ENCODE data around the gene TMTC2.

The TMTC2 gene

DNA sequence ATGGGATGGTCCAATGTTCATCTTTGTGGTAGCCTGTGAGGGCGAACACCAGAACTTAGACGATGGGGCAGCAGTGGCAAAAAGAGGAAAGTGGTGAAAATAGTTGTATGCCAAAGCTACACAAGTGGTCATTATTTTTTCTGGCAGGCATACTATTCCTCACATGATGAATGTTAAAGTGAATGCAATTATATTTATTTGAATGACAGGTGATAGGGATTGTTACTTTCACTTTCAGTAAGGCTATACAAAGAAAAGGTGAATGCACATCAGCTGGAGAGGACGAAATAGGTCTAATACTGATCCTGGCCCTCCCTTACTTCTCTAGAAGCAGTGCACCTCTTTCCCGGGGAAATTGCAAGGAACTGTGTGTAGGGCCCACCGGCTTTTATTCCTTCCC is 470.1 kb downstream of the TMTC2 start:
- Mint-ChIP-seq H3K27me3 (no peaks in the 10 kb centered on the region), H3K9me3 (no peaks in the 10 kb centered on the region), H3K4me1 (no peaks in the 10 kb centered on the region), H3K36me3 (no peaks in the 10 kb centered on the region), H3K4me3 (no peak overlapping the region), H3K27ac (no peak overlapping the region)
- no peak for DNase-seq
- CTCF ChIA-PET = no interaction called here

DNA sequence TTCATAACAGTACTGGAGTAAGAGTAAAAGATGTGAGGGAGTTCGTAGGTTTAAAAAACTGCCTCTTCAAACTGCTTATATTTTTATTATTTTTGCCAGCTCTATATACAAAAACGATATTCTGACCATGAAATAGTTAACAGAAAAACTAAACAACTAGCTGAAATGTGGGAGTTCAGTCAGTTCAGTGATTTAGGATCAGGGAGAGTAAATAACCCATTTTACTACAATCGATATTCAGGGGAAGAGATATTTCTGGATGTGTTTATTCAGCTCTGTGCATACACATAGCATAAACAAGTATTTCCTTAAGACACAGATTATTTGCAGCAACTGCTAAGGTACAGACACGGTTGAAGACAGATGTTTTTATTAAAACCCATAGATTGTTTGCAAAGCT is 470.9 kb downstream of the TMTC2 start:
- CTCF ChIA-PET = no interaction called here
- Mint-ChIP-seq H3K27me3 (no peaks in the 10 kb centered on the region), H3K4me3 (no peak overlapping the region), H3K27ac (no peak overlapping the region), H3K4me1 (no peaks in the 10 kb centered on the region), H3K36me3 (no peaks in the 10 kb centered on the region), H3K9me3 (no peaks in the 10 kb centered on the region)
- DNase-seq = no peak

DNA sequence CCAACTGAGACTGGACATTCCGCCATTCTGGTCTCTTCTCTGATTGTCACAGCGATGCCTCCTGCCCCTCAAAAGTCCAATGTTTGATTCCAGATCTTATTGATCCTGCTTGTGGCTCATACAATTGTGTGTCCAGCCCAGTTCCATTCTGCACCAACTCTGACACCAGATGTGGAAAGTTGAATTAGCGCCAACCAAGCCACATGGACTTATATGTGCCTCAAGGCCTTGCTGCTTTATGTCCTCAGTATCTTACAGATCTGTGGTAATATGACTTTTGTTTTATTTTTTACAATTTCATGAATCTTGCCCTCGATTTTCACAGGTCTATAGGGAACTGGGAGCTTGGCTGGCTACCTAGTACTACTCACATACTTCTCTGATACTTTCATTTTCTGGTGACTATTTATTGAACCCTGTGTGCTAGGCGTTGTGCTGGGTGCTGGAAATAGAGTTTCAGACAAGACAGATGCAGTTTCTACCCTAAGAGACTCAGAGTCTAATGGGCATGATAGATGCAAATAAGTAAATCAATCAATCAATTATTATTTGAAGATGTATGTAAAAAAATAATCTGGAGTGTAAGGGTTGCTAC is 472.0 kb downstream of the TMTC2 start:
- no peaks in the 10 kb centered on the region for H3K27me3 Mint-ChIP-seq
- CTCF ChIA-PET = no interaction called here
- DNase-seq = no peak
- no peaks in the 10 kb centered on the region for H3K4me1 Mint-ChIP-seq
- no peaks in the 10 kb centered on the region for H3K9me3 Mint-ChIP-seq
- no peak overlapping the region for H3K27ac Mint-ChIP-seq
- H3K36me3 Mint-ChIP-seq = no peaks in the 10 kb centered on the region
- no peak overlapping the region for H3K4me3 Mint-ChIP-seq

DNA sequence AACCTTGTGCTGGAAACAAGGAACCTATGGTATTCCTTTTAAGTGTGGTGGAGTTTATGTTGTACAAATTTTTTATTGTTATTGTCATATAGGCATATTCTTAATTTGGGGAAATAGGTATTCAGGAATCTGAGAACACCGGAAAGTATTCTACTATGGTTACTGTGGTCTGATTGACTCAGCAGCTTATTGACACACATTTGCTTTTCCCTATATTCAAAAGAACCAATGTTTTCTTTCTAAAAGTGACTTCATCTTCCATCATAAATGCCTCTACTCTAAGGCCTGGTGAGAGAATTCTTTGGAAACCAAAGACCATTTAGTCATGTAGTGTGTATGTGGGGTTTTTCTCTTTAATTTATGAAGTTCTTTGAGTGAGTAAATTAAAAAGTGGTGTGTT is 474.8 kb downstream of the TMTC2 start:
- Mint-ChIP-seq H3K4me3 (no peak overlapping the region), H3K27ac (no peak overlapping the region), H3K9me3 (no peaks in the 10 kb centered on the region), H3K4me1 (no peaks in the 10 kb centered on the region), H3K27me3 (no peaks in the 10 kb centered on the region), H3K36me3 (no peaks in the 10 kb centered on the region)
- CTCF ChIA-PET = no interaction called here
- no peak for DNase-seq

DNA sequence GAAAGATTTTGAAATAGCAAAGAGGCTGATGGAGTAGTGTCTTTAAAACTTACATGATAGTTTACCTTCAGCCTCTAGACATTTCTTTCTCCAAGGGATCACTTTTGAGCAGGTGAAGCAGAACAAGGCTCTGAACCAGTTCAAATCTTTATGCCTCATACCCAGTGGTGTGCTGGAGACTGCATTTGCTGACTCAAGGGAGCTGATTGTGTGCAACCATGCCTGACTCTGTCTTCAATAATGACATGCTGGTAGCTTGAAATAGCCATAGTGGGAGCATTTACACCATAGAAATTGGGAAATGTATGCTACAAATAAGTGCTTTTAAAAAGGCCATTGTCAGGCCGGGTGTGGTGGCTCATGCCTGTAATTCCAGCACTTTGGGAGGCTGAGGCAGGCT is 482.0 kb downstream of the TMTC2 start:
- DNase-seq = no peak
- H3K27ac Mint-ChIP-seq = no peak overlapping the region
- CTCF ChIA-PET = no interaction called here
- no peaks in the 10 kb centered on the region for H3K9me3 Mint-ChIP-seq
- no peaks in the 10 kb centered on the region for H3K4me1 Mint-ChIP-seq
- no peaks in the 10 kb centered on the region for H3K36me3 Mint-ChIP-seq
- no peaks in the 10 kb centered on the region for H3K27me3 Mint-ChIP-seq
- H3K4me3 Mint-ChIP-seq = no peak overlapping the region

DNA sequence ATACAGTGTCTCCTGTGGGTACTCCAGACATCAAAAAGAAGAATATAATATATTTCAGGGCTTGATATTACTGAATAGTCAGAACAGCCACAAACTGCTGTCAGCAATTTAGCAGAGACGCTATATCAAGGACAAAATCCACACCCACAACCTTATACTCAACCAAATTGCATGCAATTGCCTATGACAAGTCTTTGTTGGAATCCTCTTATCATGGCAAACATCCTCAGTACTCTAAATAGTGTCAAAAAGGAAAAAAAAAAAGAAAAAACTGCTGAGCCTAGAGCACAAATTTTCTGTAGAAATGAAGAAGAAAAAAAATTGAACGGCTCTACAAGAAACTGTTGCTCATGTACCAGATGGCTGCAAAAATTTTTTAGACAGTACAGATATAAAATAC is 485.7 kb downstream of the TMTC2 start:
- DNase-seq = no peak
- H3K9me3 Mint-ChIP-seq = no peaks in the 10 kb centered on the region
- CTCF ChIA-PET = no interaction called here
- H3K4me1 Mint-ChIP-seq = no peaks in the 10 kb centered on the region
- H3K36me3 Mint-ChIP-seq = no peaks in the 10 kb centered on the region
- no peak overlapping the region for H3K27ac Mint-ChIP-seq
- H3K4me3 Mint-ChIP-seq = no peak overlapping the region
- H3K27me3 Mint-ChIP-seq = no peaks in the 10 kb centered on the region

DNA sequence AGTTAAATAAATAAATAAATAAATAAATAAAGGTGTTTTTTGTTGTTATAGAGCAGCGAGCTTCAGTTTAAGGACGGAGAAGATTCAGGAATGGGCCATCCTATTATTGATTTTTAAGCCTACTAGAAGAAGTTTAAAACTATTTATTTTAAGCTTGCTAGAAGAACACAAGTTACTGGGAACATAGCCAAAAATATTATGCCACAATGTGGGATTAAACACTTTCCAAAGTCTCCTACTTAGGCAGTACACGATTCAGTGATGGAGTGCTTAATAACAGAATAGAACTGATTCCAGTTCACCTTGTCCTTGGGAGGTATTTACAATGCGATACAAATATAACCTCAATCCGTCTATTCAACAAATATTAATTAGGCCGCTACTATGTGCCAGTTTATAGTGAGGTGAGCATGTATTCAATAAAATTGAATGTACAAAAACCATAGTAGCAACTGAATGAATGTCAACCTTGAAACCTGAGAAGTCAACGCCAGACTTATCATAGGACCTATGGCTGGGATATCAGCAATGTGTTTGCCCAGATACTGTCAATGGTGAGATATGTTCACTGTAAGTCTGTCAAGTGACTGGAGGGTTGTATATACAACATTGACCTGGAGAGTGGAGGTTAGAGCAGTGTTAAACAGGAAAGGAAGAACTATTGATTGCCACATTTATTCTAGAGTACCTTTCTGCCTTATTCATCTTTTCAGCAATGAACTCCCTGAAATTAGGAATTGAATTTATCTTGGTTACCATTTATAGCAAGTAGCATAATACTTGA is 486.4 kb downstream of the TMTC2 start:
- no peaks in the 10 kb centered on the region for H3K9me3 Mint-ChIP-seq
- no peak overlapping the region for H3K27ac Mint-ChIP-seq
- no peaks in the 10 kb centered on the region for H3K36me3 Mint-ChIP-seq
- no peaks in the 10 kb centered on the region for H3K27me3 Mint-ChIP-seq
- no peak overlapping the region for H3K4me3 Mint-ChIP-seq
- no peak for DNase-seq
- CTCF ChIA-PET = no interaction called here
- no peaks in the 10 kb centered on the region for H3K4me1 Mint-ChIP-seq

DNA sequence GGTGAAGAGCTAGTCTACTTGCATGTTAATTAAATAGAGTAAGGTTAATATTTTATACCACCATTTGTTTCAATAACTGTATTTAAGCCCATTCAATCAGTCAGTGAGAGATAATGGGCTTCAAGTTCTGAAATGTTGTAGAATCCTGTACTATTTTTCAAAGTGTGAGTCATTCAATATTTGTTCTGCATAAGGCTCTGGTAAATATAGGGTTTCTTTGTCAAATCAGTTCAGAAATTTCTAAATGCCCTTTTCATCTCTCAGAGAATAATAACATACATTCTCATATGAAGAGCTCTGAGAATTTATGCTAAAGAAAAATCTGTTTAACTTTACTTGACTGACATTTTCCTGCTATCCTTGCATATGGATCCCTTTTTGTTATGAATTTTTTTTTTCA is 493.3 kb downstream of the TMTC2 start:
- CTCF ChIA-PET = no interaction called here
- no peak overlapping the region for H3K4me3 Mint-ChIP-seq
- H3K4me1 Mint-ChIP-seq = no peaks in the 10 kb centered on the region

DNA sequence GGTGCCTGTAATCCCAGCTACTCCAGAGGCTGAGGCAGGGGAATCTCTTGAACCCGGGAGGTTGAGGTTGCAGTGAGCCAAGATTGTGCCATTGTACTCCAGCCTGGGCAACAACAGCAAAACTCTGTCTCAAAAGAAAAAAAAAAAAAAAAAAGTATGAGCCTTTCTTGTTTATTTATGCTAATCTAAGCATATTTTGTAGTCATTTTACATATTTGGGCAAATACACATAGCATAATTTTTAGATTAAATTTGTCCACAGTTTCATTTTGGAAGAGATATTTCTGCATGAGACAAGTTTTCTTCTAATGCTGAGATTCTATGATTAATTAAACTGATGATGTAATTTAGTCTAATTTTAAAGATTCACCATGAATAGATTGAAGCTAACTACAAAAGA is 494.4 kb downstream of the TMTC2 start:
- Mint-ChIP-seq H3K27me3 (no peaks in the 10 kb centered on the region), H3K36me3 (no peaks in the 10 kb centered on the region), H3K27ac (no peak overlapping the region), H3K9me3 (no peaks in the 10 kb centered on the region), H3K4me3 (no peak overlapping the region), H3K4me1 (no peaks in the 10 kb centered on the region)
- DNase-seq = no peak
- CTCF ChIA-PET = no interaction called here

More for the DNA sequence above, 493.3 kb downstream of the TMTC2 start:
- H3K9me3 Mint-ChIP-seq = no peaks in the 10 kb centered on the region
- no peaks in the 10 kb centered on the region for H3K27me3 Mint-ChIP-seq
- no peak overlapping the region for H3K27ac Mint-ChIP-seq
- no peaks in the 10 kb centered on the region for H3K36me3 Mint-ChIP-seq
- DNase-seq = no peak

DNA sequence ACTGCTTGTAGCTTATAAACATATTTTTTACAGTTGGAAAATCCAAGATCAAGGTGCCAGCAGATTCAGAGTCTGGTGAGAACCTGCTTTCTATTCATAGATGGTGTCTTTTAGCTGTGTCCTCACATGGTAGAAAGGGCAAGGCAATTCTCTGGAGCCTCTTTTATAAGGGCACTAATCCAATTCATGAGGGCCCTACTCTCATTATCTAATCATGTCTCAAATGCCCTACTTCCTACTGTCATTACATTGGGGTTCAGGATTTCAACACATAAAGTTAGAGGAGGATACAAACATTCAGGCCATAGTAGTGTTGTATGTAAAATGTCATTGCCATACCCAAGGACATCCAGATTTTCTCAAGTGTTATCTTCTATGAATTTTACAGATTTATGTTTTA is 496.4 kb downstream of the TMTC2 start:
- Mint-ChIP-seq H3K4me3 (no peak overlapping the region), H3K4me1 (no peaks in the 10 kb centered on the region)
- DNase-seq = no peak

More for the DNA sequence above, 496.4 kb downstream of the TMTC2 start:
- no peak overlapping the region for H3K27ac Mint-ChIP-seq
- no peaks in the 10 kb centered on the region for H3K9me3 Mint-ChIP-seq
- CTCF ChIA-PET = no interaction called here
- H3K27me3 Mint-ChIP-seq = no peaks in the 10 kb centered on the region
- no peaks in the 10 kb centered on the region for H3K36me3 Mint-ChIP-seq
